ENCODE measurements around the gene ESPL1.
"Not testable (repeated sequence)": the region's sequence is repeated elsewhere in the genome, so short reads cannot be mapped to it uniquely, and the experiment has no call there.

Gene ESPL1

DNA sequence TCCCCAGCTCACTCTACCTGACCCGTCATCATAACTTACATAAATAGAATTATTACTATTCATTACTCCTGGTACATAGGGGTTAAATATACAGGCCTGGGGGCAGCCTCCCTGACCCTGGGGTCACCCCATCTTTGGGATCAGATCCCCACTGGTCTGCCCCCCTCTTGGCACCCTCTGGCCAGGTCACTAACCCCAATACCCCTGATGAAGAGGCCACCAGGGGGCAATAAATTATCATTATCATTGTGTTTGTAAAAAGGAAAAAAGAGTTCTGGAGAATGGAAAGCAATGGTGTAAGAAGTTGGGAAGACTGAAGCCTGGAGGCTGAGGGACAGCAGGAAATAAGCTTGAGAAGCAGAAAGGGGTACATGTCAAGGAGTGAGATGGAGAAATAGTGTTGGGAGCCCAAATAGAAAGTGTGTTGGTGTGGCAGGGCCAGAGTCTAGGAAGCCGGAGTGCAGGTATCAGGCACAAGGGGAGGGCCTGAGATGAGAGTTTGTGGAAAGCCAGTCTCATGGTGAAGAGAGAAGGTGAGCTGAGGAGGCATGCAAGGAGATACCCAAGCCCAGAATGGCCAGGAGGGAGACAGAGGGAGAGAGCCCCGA lies 59.4 kb downstream of the ESPL1 start:
- ATAC-seq (replicated peaks; ENCODE audit: extremely low read depth, poor library complexity, severe bottlenecking) (no peak), DNase-seq (ENCODE audit: low spot score in 2 of 2) (no peak)
- Mint-ChIP-seq H3K4me3 (no peak overlapping the region), H3K27ac (ENCODE audit: low read depth) (no peak overlapping the region), H3K4me1 (peaks cover 19% of the 10 kb centered on the region), H3K36me3 (ENCODE audit: insufficient read depth) (peaks cover 5% of the 10 kb centered on the region), H3K9me3 (no peaks in the 10 kb centered on the region), H3K27me3 (no peaks in the 10 kb centered on the region)

DNA sequence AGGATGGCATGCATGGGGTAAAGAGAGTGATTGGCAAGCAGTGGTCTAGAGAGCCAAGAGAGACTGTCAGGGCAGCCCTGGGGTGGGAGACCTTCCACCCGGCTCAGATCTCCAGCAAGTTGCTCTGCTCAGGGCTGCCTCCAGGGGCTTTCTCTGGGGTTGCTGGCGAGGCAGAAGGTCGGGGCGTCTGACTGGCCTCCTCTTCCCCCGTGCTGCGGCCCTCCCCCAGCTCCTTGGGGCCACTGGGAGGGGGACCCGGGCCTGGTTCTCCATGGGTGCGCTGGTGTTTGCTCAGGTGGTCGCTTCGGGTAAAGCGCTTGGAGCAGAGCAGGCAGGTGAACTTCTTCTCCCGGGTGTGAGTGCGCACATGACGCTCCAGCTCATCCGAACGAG lies 59.9 kb downstream of the ESPL1 start:
- H3K4me3 Mint-ChIP-seq: no peak overlapping the region
- ATAC-seq (replicated peaks; ENCODE audit: extremely low read depth, poor library complexity, severe bottlenecking) (no peak), DNase-seq (ENCODE audit: low spot score in 2 of 2) (no peak)
- H3K4me1 Mint-ChIP-seq: peaks cover 19% of the 10 kb centered on the region
- H3K36me3 Mint-ChIP-seq (ENCODE audit: insufficient read depth): peaks cover 5% of the 10 kb centered on the region
- H3K27me3 Mint-ChIP-seq: no peaks in the 10 kb centered on the region
- no peaks in the 10 kb centered on the region for H3K9me3 Mint-ChIP-seq
- H3K27ac Mint-ChIP-seq (ENCODE audit: low read depth): no peak overlapping the region

DNA sequence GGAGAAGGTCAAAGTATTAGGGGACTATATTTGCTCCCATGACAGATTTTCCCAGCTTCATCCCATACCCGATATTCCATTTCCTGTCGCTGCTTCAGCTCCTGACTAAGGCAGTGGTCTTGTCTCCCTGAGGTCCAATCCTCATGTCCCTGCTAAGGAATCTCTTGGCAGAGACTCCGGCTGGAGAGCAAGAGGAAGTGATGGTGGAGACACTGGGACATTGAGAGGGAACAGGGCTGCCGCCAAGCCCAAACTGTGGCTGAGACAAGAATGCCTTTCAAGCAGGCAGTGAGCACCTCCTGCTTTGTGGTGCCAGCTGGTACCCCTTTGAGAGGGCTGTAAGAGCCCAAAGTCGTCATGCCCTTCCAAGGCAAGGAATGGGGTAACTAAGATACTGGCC lies 62.6 kb downstream of the ESPL1 start:
- Mint-ChIP-seq H3K4me1 (peaks cover 6% of the 10 kb centered on the region), H3K4me3 (no peak overlapping the region), H3K27me3 (peaks cover 4% of the 10 kb centered on the region), H3K36me3 (ENCODE audit: insufficient read depth) (no peaks in the 10 kb centered on the region), H3K27ac (ENCODE audit: low read depth) (no peak overlapping the region), H3K9me3 (no peaks in the 10 kb centered on the region)
- no peak for DNase-seq (ENCODE audit: low spot score in 2 of 2)
- ATAC-seq (replicated peaks; ENCODE audit: extremely low read depth, poor library complexity, severe bottlenecking): no peak

GRCh38 chr12:53332339-53332738 lies 64.2 kb downstream of the ESPL1 start:
- not testable (repeated sequence) for DNase-seq (ENCODE audit: low spot score in 2 of 2); H3K4me3 Mint-ChIP-seq; H3K27ac Mint-ChIP-seq (ENCODE audit: low read depth); H3K36me3 Mint-ChIP-seq (ENCODE audit: insufficient read depth); ATAC-seq (replicated peaks; ENCODE audit: extremely low read depth, poor library complexity, severe bottlenecking); H3K9me3 Mint-ChIP-seq; H3K4me1 Mint-ChIP-seq
- H3K27me3 Mint-ChIP-seq: peaks cover 20% of the 10 kb centered on the region

DNA sequence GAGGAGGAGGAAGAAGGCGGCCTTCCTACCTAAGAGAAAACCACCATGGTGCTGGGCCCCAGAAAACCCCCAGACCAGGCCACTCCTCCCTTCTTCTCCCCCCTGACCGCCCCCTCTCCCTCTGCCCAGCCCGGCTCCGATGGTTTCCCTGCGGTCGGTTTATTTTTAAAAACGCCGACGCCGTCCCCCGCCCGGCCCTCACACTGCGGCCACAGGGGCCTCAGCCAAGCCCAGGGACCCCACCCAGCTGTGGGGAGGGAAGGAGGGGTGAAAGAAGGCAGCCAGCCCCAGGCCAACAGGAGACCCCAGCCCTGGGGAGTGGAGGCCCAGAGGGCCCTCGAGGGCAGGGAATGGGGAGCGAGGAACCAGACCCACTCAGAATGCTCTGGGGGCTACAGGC lies 64.6 kb downstream of the ESPL1 start:
- Mint-ChIP-seq H3K9me3 (no peaks in the 10 kb centered on the region), H3K27ac (ENCODE audit: low read depth) (no peak overlapping the region), H3K4me3 (no peak overlapping the region), H3K36me3 (ENCODE audit: insufficient read depth) (no peaks in the 10 kb centered on the region), H3K4me1 (peaks cover 4% of the 10 kb centered on the region), H3K27me3 (peaks cover 24% of the 10 kb centered on the region)
- ATAC-seq (replicated peaks; ENCODE audit: extremely low read depth, poor library complexity, severe bottlenecking) (no peak), DNase-seq (ENCODE audit: low spot score in 2 of 2) (no peak)

GRCh38 chr12:53333289-53333688 lies 65.2 kb downstream of the ESPL1 start:
- no peak for ATAC-seq (replicated peaks; ENCODE audit: extremely low read depth, poor library complexity, severe bottlenecking)
- Mint-ChIP-seq H3K27ac (ENCODE audit: low read depth) (no peak overlapping the region), H3K4me1 (peaks cover 9% of the 10 kb centered on the region), H3K4me3 (no peak overlapping the region), H3K9me3 (no peaks in the 10 kb centered on the region), H3K27me3 (peaks cover 29% of the 10 kb centered on the region), H3K36me3 (ENCODE audit: insufficient read depth) (peaks cover 1% of the 10 kb centered on the region)
- DNase-seq (ENCODE audit: low spot score in 2 of 2): no peak

GRCh38 chr12:53333845-53334244 lies 65.7 kb downstream of the ESPL1 start:
- Mint-ChIP-seq H3K36me3 (ENCODE audit: insufficient read depth) (peaks cover 2% of the 10 kb centered on the region), H3K4me3 (no peak overlapping the region), H3K27ac (ENCODE audit: low read depth) (no peak overlapping the region), H3K4me1 (peaks cover 12% of the 10 kb centered on the region), H3K9me3 (no peaks in the 10 kb centered on the region), H3K27me3 (peaks cover 34% of the 10 kb centered on the region)
- DNase-seq (ENCODE audit: low spot score in 2 of 2) (no peak), ATAC-seq (replicated peaks; ENCODE audit: extremely low read depth, poor library complexity, severe bottlenecking) (no peak)

GRCh38 chr12:53334822-53335221 lies 66.7 kb downstream of the ESPL1 start:
- ATAC-seq (replicated peaks; ENCODE audit: extremely low read depth, poor library complexity, severe bottlenecking) (no peak), DNase-seq (ENCODE audit: low spot score in 2 of 2) (no peak)
- Mint-ChIP-seq H3K27me3 (peaks cover 34% of the 10 kb centered on the region), H3K9me3 (no peaks in the 10 kb centered on the region), H3K36me3 (ENCODE audit: insufficient read depth) (peaks cover 2% of the 10 kb centered on the region), H3K27ac (ENCODE audit: low read depth) (no peak overlapping the region), H3K4me3 (no peak overlapping the region), H3K4me1 (peaks cover 12% of the 10 kb centered on the region)

GRCh38 chr12:53336181-53336681 lies 68.1 kb downstream of the ESPL1 start, which contains the start of gene SP7:
Gene SP7, minus strand, starts transcription at chr12:53336354. Its CDS starts 708 bp downstream, at chr12:53335646.
- Mint-ChIP-seq H3K27me3 (peaks cover 44% of the 10 kb centered on the region), H3K27ac (ENCODE audit: low read depth) (no peak within 1 kb of the TSS), H3K4me3 (no peak within 1 kb of the TSS), H3K4me1 (peaks cover 12% of the 10 kb centered on the region), H3K9me3 (no peaks in the 10 kb centered on the region), H3K36me3 (ENCODE audit: insufficient read depth) (peaks cover 2% of the 10 kb centered on the region)
- ATAC-seq (replicated peaks; ENCODE audit: extremely low read depth, poor library complexity, severe bottlenecking) (no peak), DNase-seq (ENCODE audit: low spot score in 2 of 2) (no peak)

DNA sequence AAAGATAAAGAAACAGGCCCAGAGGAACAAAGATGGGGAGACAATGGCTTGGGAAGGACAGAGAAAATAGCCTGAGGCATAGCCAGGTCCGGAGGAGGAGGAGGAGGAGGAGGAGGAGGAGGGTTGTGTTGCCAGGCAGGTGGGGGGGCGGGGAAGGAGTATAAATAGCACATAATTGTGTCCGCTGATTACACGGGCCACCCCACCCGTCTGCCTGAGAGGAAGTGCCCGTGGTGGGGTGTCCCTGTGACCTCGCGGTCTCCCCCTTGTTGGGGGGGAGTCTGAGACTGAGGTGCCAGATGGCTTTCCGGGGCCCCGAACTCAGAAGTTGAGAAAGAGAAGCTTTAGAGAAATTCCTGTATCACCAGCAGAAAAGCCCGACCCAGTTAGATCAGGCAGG lies 69.9 kb downstream of the ESPL1 start:
- peak in 1 of 2 donors; percentile 43 for DNase-seq (ENCODE audit: low spot score in 2 of 2)
- peaks cover 4% of the 10 kb centered on the region for H3K36me3 Mint-ChIP-seq (ENCODE audit: insufficient read depth)
- H3K9me3 Mint-ChIP-seq: no peaks in the 10 kb centered on the region
- peaks cover 12% of the 10 kb centered on the region for H3K4me1 Mint-ChIP-seq
- H3K27ac Mint-ChIP-seq (ENCODE audit: low read depth): peak overlapping the region; percentile 39
- H3K4me3 Mint-ChIP-seq: peak overlapping the region; percentile 59
- H3K27me3 Mint-ChIP-seq: peaks cover 44% of the 10 kb centered on the region
- peak; percentile 94 for ATAC-seq (replicated peaks; ENCODE audit: extremely low read depth, poor library complexity, severe bottlenecking)

DNA sequence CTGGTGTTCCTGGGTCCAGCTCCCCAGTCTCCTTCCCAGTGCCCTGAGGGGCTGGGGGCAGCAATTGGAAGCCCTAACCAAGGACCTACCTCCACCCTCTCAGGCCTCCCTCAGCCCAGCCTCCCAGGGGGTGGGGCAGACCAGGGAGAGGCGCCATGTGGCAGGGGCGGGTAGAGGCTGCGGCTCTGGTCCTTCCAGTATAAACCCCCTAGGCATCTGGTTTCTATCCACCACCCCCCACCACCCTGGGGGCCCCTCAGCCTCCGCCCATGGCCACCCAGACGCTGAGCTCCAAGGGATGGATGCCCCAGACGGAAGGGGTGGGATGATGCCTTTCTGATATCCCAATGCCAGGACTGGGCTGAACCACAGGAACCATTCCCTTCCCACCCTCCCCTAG lies 70.8 kb downstream of the ESPL1 start:
- Mint-ChIP-seq H3K9me3 (no peaks in the 10 kb centered on the region), H3K4me1 (peaks cover 12% of the 10 kb centered on the region), H3K27me3 (peaks cover 44% of the 10 kb centered on the region), H3K36me3 (ENCODE audit: insufficient read depth) (peaks cover 6% of the 10 kb centered on the region), H3K4me3 (no peak overlapping the region), H3K27ac (ENCODE audit: low read depth) (no peak overlapping the region)
- ATAC-seq (replicated peaks; ENCODE audit: extremely low read depth, poor library complexity, severe bottlenecking) (no peak), DNase-seq (ENCODE audit: low spot score in 2 of 2) (no peak)

DNA sequence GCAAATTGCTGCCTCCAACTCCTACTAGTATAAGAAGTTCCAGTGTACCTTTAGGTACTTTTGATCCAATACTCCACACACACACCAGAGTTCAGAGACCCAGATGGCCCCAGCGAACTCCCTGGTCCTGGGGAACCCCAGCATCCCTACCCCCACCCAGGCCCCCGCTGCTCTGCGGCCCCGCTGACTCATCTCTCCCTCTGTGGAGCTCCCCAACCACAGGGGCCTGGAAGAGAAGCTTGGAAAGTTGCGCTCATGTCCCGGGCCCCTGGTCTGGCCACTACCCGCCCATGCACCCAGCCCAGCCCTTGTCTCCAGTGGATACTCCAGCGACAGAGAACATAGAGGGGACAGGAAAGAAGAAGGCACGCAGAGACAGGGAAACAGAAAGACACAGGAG lies 72.3 kb downstream of the ESPL1 start:
- no peak for ATAC-seq (replicated peaks; ENCODE audit: extremely low read depth, poor library complexity, severe bottlenecking)

More for the DNA sequence above, 72.3 kb downstream of the ESPL1 start:
- Mint-ChIP-seq H3K27me3 (peaks cover 42% of the 10 kb centered on the region), H3K36me3 (ENCODE audit: insufficient read depth) (peaks cover 12% of the 10 kb centered on the region), H3K27ac (ENCODE audit: low read depth) (no peak overlapping the region), H3K4me1 (peaks cover 25% of the 10 kb centered on the region), H3K9me3 (no peaks in the 10 kb centered on the region), H3K4me3 (no peak overlapping the region)
- no peak for DNase-seq (ENCODE audit: low spot score in 2 of 2)
